Kidney (tissue), 14 donors: ENCODE measurements around the gene CCDC88C. TPM values are rescaled to one million over a fixed set of nuclear protein-coding genes. Genes with fewer than 3 reads are reported as not detected.

Source experiments
- DNase-seq, 5 donors: peaks; one replicate each; pipeline ENCODE4 v3.0.0-alpha.2; 2013 to 2020
- FAIRE-seq: peaks from 2 replicates; lab custom pipeline; 2012; peaks lifted over from hg19 to GRCh38; lab: Jason Lieb, UNC
- H3K27ac ChIP-seq, 2 donors: one replicate each; pipeline ENCODE4 v1.7.0; 2013; ENCODE audit warnings: low read depth in 2 of 2, low read length in 2 of 2, inconsistent platforms in 1 of 2
- H3K27me3 ChIP-seq: one replicate; pipeline ENCODE4 v1.7.1; 2013; ENCODE audit warnings: low read length, inconsistent platforms; ENCODE audit not compliant: control insufficient read depth, insufficient read depth
- H3K36me3 ChIP-seq, 3 donors: one replicate each; pipeline versions ENCODE4 v1.7.0 to v1.7.1; 2013; ENCODE audit warnings: low read length in 3 of 3, control low read depth in 1 of 3, inconsistent platforms in 1 of 3; ENCODE audit not compliant: insufficient read depth in 3 of 3, control insufficient read depth in 2 of 3
- H3K4me1 ChIP-seq, 3 donors: one replicate each; pipeline versions ENCODE4 v1.7.0 to v1.7.1; 2013; ENCODE audit warnings: low read length in 3 of 3, inconsistent platforms in 1 of 3, low read depth in 1 of 3; ENCODE audit not compliant: control insufficient read depth in 2 of 3, insufficient read depth in 2 of 3
- H3K4me3 ChIP-seq, 3 donors: one replicate each; pipeline versions ENCODE4 v1.7.0 to v1.8.1; 2013; ENCODE audit warnings: low read length in 3 of 3, control low read depth in 1 of 3, inconsistent platforms in 1 of 3
- H3K9ac ChIP-seq, 3 donors: one replicate each; pipeline versions ENCODE4 v1.7.0 to v1.7.1; 2013; ENCODE audit warnings: low read length in 3 of 3, control low read depth in 1 of 3, inconsistent platforms in 1 of 3
- H3K9me3 ChIP-seq, 3 donors: one replicate each; pipeline versions ENCODE4 v1.7.0 to v1.7.1; 2013; ENCODE audit warnings: low read length in 3 of 3, control low read depth in 1 of 3, inconsistent platforms in 1 of 3; ENCODE audit not compliant: control insufficient read depth in 2 of 3, insufficient read depth in 1 of 3
- CTCF ChIP-seq: IDR thresholded peaks from 3 replicates; pipeline ENCODE4 v1.5.1; 2012; ENCODE audit warnings: mild to moderate bottlenecking, moderate library complexity, borderline replicate concordance; ENCODE audit not compliant: insufficient read depth; ENCODE audit errors: extremely low read depth
- intact Hi-C: fragments of 100-400 bp; cut with DNase I; formaldehyde crosslinking; loops from one replicate; pipeline ENCODE4 v1.11.1; 2022
- polyA plus RNA-seq: library from polyadenylated mRNA; stranded (reverse); fragments of 350-450 nt; fragmentation: Illumina TruSeq; extraction: RNeasy Lipid Tissue Mini Kit (QIAGEN cat#74804); gene quantifications from one replicate; pipeline ENCODE4 v1.2.3, GENCODE V29; 2014; ENCODE audit warnings: low read depth, low replicate concordance; ENCODE audit not compliant: insufficient read depth
- total RNA-seq: library from RNA; stranded (reverse); fragmentation: NEBNext Ultra II Directional; extraction: Animal tissue kit (Norgen Biotek cat#: 25700); gene quantifications from one replicate; pipeline ENCODE4 v1.2.1, GENCODE V29; 2021
- donor health status: control.
- donor health status: control.
- donor health status: control.
- donor health status: control.
- donor health status: control.
- donor health status: DM: yes; HTN: yes; CAD: no.
- donor health status: Normal renal cell carcinoma (clear cell type).

CCDC88C gene
- total and polyA plus RNA-seq, 2 donors from 2014 or later, result 6.6 to 32.8 TPM

- peak in 1 of 5 donors; percentile 57 for DNase-seq
- no peak for TF ChIP-seq CTCF
- Histone ChIP-seq H3K4me3 (no peak overlapping the region), H3K9me3 (no peaks in the 10 kb centered on the region), H3K36me3 (no peaks in the 10 kb centered on the region), H3K27me3 (no peaks in the 10 kb centered on the region), H3K27ac (no peak overlapping the region), H3K9ac (no peak overlapping the region), H3K4me1 (peaks cover 0 to 3% (median 0%) of the 10 kb centered on the region in 3 donors)
- FAIRE-seq, result no peak
- intact Hi-C loops, result no loop called here
Measured at GRCh38 chr14:91361233-91361811, 56.3 kb downstream of the CCDC88C start.

- Histone ChIP-seq H3K27me3 (no peaks in the 10 kb centered on the region), H3K36me3 (no peaks in the 10 kb centered on the region), H3K9me3 (no peaks in the 10 kb centered on the region), H3K4me1 (peaks cover 0 to 3% (median 0%) of the 10 kb centered on the region in 3 donors), H3K27ac (no peak overlapping the region), H3K9ac (no peak overlapping the region), H3K4me3 (no peak overlapping the region)
- no peak for TF ChIP-seq CTCF
- no peak for FAIRE-seq
- DNase-seq, result peak in 1 of 5 donors; percentile 45
- intact Hi-C loops, result no loop called here
Measured at GRCh38 chr14:91360490-91361232, 57.0 kb downstream of the CCDC88C start.

- peak in 1 of 5 donors; percentile 29 for DNase-seq
- no peaks in the 10 kb centered on the region for H3K27me3 ChIP-seq
- TF ChIP-seq CTCF, result no peak
- H3K4me3 ChIP-seq, result no peak overlapping the region
- H3K36me3 ChIP-seq, result no peaks in the 10 kb centered on the region
- intact Hi-C loops, result no loop called here
- H3K4me1 ChIP-seq, result peaks cover 0 to 3% (median 0%) of the 10 kb centered on the region in 3 donors
- no peaks in the 10 kb centered on the region for H3K9me3 ChIP-seq
- H3K27ac ChIP-seq, result no peak overlapping the region
- H3K9ac ChIP-seq, result no peak overlapping the region
- FAIRE-seq, result no peak
Measured at GRCh38 chr14:91358654-91359220, 58.9 kb downstream of the CCDC88C start.
